Measurements from ENCODE around the gene STX4.

Gene STX4

DNA sequence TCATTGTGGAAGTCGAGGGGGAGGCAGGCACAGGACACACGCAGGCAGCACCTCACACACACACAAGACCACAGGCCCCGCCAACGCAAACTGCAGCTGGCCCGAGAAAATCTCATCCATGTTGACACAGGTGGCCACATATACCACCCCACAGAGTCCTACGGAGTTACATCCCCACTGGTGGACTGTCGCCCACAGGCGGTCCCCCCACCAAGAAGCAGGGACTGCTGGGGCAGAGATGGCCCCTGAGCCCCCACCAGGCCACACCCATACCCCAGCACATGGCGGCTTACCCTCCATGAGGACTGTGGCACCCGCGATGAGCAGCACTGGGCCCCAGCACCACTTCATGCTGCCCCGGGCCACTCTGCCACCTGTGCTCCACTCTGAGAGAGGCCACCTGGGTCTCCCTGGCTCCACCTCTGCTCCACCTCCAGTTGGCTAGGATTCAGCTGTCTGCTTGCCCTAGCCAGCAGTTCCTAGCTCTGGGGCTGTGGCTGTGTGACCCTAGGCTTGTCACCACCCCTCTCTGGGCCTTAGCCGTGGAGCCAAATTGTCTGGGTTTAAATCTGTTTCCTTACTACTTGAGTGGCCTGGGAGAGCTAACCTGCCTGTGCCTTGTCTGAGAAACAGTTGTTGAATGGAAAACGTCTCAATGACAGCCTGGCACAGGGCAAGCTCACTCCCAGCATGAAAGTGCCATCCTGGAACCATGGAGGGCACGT is 55.3 kb downstream of the STX4 start, which contains the start of gene PRSS53:
Gene PRSS53 (minus strand): TSS at position 485 of the 725 bp plus-strand sequence. CDS start 134 bp downstream, at position 351.
- intact Hi-C loops (cut with DNase I), result no loop called here
- no peak for DNase-seq

DNA sequence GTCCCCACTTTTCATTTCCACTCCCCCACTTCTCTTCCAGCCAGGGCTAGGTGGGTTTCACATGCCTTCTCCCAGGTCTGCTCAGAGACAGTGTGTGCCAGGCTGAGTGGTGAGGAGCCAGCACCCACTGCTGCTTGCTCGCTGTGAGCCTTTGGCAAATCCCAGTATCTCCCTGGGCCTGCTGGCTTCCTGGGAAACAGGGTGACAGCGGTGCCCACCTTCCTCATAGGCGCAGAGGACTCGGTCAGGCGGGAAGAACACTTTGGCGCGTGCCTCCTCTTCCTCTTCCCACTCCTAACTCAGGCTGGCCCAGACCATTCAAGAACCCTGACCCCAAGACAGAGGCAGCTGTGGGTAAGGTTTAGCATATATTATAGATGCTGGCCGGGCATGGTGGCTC is 55.8 kb downstream of the STX4 start:
- intact Hi-C loops (cut with DNase I), result no loop called here
- DNase-seq, result no peak

Measured in head of caudate nucleus (tissue), 42 donors.